HG03175 (cell line): ENCODE results near the gene RALA.
"Not testable (repeated sequence)": the region's sequence is repeated elsewhere in the genome, so short reads cannot be mapped to it uniquely, and the experiment has no call there.

Experiments
- ATAC-seq: cut with Tn5 transposase; IDR thresholded peaks from one replicate; pipeline ENCODE4 v1.9.1; 2021; ENCODE audit warnings: mild to moderate bottlenecking, moderate library complexity; ENCODE audit not compliant: unreplicated experiment

Gene RALA

GRCh38 chr7:39721919-39722597 is 98.7 kb downstream of the RALA start:
- ATAC-seq, result no peak

DNA sequence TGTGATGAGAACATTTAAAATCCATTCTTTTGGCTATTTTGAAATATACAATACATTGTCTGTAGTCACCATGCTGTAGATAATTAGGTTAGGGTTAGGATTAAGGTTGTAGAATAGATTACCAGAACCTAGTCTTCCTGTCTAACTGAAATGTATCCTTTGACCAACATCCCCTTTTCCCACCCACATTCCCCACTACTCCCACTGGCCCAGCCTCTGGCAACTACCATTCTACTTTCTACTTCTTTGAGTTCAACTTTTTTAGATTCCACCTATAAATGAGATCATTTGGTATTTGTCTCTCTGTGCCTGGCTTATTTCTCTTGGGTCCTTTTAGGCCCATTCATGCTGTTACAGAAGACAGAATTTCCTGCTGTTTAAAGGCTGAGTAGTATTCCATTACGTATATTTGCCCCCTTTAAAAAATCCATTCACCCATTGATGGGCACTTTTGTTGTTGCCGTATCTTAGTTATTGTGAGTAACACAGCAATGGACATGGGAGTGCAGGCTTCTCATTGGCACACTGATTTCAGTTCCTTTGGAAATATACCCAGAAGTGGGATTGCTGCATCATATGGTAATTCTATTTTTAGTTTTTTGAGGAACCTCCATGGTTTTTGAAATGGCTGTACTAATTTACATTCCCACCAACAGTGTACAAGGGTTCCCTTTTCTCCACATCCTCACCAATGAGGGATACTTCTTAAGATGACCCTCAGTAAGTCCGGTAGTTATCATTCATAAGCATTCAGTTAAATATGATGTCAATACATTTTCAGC is 104.0 kb downstream of the RALA start:
- ATAC-seq, result no peak

DNA sequence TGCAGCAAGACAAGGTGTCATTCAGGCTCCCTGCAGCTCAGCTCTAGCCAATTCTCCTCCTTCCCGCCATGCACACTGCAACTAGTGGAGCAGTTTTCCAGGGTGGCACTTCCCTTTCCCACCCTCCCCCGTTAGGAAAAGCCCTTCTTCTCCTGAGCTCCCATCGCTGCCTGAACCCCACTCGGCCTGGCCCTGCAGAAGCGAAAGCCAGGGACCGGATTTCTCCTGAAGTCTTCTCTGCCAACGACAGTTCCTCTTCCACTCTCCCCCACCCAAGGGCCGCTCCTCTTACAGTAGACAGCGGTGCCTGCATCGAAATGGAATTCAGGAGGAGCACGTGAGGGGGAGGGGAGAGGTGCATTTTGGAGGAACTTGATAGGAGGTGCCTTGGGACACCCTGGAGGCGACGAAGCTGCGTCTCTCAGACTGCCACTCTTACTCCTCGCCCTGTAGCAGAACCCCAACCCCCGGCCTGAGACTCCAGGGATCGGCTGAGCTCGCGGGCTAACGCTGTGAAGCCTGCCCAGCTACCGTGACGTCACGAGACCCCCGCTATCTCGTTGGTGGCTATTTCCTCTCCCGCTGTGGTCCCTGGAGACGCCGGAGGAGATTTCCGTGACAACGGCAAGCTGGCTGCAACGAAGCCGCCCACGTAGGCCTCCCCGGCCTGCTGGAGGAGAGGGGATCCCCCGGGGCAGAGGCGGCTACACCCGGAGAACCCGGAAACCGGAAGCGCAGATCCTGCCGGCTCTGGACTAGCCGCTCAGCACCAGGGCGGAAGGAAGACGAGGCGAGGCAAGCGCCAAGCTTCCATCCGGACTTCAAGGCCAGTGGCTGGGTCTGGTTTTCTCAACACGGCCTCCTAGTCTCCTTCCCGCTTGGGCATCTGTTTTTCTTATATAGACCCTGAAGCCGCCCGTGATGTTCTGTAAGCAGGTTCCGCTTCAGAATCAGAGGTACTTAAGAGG is 109.7 kb downstream of the RALA start:
- ATAC-seq, result peak; percentile 94

DNA sequence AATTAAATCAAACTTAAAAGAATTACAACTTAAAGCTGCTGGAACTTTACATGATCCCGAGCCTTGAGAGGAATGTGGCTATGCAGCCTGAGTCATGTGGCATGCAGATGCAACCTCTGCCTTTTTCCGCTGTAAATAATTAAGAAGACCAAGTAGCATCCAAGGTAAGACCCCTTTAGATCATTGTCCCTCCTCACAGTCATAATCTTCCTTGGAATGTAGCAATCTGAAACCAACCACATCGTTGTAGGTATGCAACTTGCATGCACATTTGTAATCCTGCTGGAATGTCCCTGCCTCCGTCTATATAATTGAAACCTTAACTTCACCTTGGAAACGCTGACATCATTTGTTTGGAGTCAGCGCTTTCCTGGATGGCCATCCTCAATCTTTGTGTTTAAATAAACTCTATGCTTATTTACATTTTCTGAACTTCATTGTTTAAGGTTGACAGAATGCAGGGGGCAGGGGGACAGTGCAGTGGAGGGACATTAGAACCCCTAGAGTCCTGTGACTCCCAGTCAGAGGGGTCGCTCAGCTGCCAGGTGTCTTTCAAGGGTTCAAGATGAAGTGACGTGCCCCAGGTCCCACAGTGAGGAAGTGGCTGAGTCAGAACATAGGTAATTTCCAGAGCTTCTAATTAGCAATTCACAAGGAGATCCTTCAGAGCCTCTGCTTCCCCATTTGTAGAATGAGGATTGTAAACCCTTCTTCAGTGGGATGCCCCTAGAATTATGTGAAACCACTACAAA is 110.7 kb downstream of the RALA start:
- ATAC-seq, result no peak

GRCh38 chr7:39734633-39735004 is 111.2 kb downstream of the RALA start:
- no peak for ATAC-seq

GRCh38 chr7:39735903-39736302 is 112.5 kb downstream of the RALA start:
- ATAC-seq, result no peak

DNA sequence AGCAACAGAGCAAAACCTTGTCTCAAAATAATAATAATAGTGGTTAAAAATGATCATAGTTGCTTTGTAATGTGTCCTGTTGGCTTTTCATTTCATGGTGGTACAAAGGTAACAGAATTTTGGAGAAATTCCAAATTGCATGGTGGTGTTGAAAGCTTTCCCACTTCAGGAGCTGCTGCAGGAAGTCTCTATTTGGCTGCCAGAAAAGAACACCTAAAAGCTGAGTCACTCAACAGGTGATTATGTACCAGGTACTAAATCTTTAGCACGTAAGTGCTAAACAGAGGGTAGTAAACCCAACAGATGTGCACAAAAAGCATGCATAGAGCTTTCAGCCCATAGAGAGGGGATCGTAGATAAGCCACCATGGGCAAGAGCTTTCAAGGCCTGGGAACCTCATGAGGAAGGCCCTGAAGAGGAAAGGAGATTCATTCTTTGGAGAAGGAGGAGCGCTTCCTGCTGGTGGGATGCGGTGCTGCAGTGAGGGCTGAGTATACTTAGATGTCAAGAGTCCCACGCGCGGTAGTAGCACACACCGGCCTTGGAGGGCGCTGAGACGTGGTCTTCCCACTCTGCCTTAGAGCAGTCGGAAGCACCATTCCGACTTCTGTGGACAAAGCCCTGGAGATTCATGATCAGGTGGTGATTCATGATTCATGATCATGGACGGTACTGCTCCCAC is 118.7 kb downstream of the RALA start:
- ATAC-seq, result no peak

GRCh38 chr7:39744620-39745019 is 121.2 kb downstream of the RALA start:
- ATAC-seq, result no peak

DNA sequence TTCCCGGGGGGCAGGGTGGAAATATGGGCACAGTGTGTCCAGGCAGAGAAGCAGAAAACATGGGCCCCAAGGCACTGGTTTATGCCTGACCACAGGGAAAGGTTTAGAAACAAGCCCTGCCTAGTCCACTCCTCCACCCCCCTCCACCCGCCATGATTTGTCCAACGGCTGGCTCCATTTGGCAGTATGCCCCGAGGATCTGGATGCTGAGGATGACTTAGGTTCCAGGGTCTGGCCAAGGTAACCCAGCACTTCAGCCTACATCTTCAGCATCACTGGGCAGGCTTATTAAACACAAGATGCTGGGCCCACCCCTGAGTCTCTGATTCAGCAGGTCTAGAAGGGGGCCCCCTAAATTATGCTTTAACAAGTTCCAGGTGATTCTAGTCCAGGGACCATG is 121.9 kb downstream of the RALA start:
- no peak for ATAC-seq

- peak; percentile 63 for ATAC-seq
These were observed 122.9 kb downstream of the RALA start for GRCh38 chr7:39746103-39746819.

- ATAC-seq, result no peak
These were observed 125.8 kb downstream of the RALA start for GRCh38 chr7:39749177-39749576.

GRCh38 chr7:39749717-39750116 is 126.3 kb downstream of the RALA start:
- ATAC-seq, result no peak

- ATAC-seq, result no peak
These were observed 127.1 kb downstream of the RALA start for GRCh38 chr7:39750253-39751077.

DNA sequence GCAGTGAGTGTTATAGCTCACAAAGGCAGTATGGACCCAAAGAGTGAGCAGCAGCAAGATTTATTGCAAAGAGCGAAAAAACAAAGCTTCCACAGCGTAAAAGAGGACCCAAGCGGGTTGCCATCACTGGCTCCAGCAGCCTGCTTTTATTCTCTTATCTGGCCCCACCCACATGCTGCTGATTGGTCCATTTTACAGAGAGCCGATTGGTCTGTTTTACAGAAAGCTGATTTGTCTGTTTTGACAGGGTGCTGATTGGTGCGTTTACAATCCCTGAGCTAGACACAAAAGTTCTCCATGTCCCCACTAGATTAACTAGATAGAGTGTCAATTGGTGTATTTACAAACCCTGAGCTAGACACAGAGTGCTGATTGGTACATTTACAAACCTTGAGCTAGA is 129.9 kb downstream of the RALA start:
- not testable (repeated sequence) for ATAC-seq

DNA sequence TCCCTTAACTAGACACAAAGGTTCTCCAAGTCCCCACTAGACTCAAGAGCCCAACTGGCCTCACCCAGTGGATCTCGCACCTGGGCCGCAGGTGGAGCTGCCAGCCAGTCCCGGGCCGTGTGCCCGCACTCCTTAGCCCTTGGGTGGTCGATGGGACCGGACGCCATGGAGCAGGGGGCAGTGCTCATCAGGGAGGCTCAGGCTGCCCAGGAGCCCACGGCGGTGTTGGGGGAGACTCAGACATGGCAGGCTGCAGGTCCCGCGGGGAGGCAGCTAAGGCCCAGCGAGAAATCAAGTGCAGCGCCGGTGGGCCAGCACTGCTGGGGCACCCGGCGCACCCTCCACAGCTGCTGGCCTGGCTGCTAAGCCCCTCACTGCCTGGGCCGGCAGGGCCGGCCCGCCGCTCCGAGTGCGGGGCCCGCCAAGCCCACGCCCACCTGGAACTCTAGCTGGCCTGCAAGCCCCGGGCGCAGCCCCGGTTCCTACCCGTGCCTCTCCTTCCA is 130.5 kb downstream of the RALA start:
- ATAC-seq, result no peak

DNA sequence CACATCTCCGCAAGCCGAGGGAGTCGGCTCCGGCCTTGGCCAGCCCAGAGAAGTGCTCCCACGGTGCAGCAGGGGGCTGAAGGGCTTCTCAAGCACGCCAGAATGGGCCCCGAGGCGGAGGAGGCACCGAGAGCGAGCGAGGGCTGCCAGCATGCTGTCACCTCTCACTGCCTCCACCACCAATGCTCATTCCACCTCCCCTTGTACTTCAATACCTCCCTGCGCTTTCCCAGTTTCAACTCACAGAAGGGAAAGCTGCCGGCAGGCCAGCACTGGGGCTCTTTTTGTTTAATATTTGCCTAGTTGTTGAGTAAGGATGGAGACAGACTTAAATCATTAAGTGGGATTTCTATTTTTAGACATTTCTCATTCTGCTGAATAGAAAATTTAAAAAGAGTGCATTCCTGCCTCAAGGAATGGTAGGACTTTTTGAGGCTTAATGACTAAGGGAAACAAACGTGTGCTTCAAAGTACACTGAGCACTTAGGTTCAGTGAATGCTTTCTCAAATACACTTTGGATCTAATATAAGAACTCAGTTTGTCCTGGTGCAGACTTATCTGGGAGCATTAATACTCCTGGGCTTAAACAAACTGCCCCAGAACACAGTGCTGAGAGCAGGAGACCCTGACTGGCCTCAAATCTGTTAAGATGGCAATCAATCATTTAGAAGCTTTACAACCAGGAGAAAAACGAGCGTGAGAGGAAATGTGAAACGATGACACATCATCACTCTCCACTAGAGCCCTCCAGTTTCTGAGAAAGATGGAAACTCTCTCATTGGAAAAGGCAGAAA is 131.2 kb downstream of the RALA start:
- ATAC-seq, result no peak

- no peak for ATAC-seq
These were observed 134.2 kb downstream of the RALA start for GRCh38 chr7:39757604-39758003.
